ENCODE measurements around the gene CIB2. TPM values are rescaled to one million over a fixed set of nuclear protein-coding genes. Genes with fewer than 3 reads are reported as not detected.

Gene CIB2
- total and polyA plus RNA-seq, 11 donors, result 3.3 to 18.5 (median 9.1) TPM

GRCh38 chr15:78087951-78088772 lies 43.1 kb downstream of the CIB2 start:
- H3K9me3 ChIP-seq, result no peaks in the 10 kb centered on the region
- intact Hi-C loops (cut with DNase I), result no loop called here
- ATAC-seq, result no peak
- peaks cover 0 to 43% (median 18%) of the 10 kb centered on the region in 12 donors for H3K4me1 ChIP-seq
- TF ChIP-seq POLR2A (IDR thresholded peaks at IDR 0.05), result no peak
- TF ChIP-seq, protein P1, sequence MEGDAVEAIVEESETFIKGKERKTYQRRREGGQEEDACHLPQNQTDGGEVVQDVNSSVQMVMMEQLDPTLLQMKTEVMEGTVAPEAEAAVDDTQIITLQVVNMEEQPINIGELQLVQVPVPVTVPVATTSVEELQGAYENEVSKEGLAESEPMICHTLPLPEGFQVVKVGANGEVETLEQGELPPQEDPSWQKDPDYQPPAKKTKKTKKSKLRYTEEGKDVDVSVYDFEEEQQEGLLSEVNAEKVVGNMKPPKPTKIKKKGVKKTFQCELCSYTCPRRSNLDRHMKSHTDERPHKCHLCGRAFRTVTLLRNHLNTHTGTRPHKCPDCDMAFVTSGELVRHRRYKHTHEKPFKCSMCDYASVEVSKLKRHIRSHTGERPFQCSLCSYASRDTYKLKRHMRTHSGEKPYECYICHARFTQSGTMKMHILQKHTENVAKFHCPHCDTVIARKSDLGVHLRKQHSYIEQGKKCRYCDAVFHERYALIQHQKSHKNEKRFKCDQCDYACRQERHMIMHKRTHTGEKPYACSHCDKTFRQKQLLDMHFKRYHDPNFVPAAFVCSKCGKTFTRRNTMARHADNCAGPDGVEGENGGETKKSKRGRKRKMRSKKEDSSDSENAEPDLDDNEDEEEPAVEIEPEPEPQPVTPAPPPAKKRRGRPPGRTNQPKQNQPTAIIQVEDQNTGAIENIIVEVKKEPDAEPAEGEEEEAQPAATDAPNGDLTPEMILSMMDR (IDR thresholded peaks at IDR 0.05), result no peak
- WGBS, 4 donors, result 87 to 97% (median 90%) methylated on average over 12 of the region's 12 CpGs
- H3K27ac ChIP-seq, result peak overlapping the region in 1 of 12 donors; percentile 38
- H3K36me3 ChIP-seq, result no peaks in the 10 kb centered on the region
- peak in 1 of 5 donors; percentile 15 for DNase-seq
- H3K4me3 ChIP-seq, result no peak overlapping the region
- H3K27me3 ChIP-seq, result no peaks in the 10 kb centered on the region

DNA sequence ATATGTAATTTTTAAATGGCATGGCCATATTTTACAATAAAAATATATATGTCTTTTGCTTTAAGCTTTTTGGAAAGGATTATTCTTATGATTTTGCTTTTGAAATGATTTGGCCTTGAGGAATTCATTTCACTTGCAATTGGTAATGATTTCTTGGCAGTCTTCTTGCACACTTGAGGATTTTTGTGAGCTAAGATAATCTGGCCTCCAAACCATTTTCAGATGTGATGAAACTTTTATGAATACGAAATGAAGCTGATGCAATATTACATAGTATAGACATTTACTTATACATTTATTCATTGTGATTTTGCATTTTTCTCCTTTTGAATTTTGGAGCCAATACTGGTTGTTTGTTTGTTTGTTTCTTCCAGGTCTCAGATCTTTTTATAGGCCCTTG lies 45.3 kb downstream of the CIB2 start:
- Histone ChIP-seq H3K27ac (no peak overlapping the region), H3K4me1 (peaks cover 0 to 43% (median 2%) of the 10 kb centered on the region in 12 donors), H3K27me3 (no peaks in the 10 kb centered on the region), H3K4me3 (no peak overlapping the region), H3K36me3 (no peaks in the 10 kb centered on the region), H3K9me3 (no peaks in the 10 kb centered on the region)
- ATAC-seq (no peak), DNase-seq (no peak)
- TF ChIP-seq, protein P1 (IDR thresholded peaks at IDR 0.05), result no peak
- no peak for TF ChIP-seq POLR2A (IDR thresholded peaks at IDR 0.05)
- 80 to 91% (median 85%) methylated on average over 1 of the region's 1 CpG for WGBS, 4 donors
- intact Hi-C loops (cut with DNase I), result no loop called here

- H3K36me3 ChIP-seq, result no peaks in the 10 kb centered on the region
- intact Hi-C loops (cut with DNase I), result no loop called here
- 61 to 82% (median 66%) methylated on average over 5 of the region's 5 CpGs for WGBS, 4 donors
- ATAC-seq, result peak in 3 of 4 donors; percentile 19 to 32 (median 26)
- no peak overlapping the region for H3K27ac ChIP-seq
- DNase-seq, result no peak
- no peak overlapping the region for H3K4me3 ChIP-seq
- no peak for TF ChIP-seq POLR2A (IDR thresholded peaks at IDR 0.05)
- TF ChIP-seq, protein P1 (IDR thresholded peaks at IDR 0.05), result no peak
- H3K27me3 ChIP-seq, result no peaks in the 10 kb centered on the region
- peaks cover 0 to 43% (median 2%) of the 10 kb centered on the region in 12 donors for H3K4me1 ChIP-seq
- no peaks in the 10 kb centered on the region for H3K9me3 ChIP-seq
These were observed 46.8 kb downstream of the CIB2 start for GRCh38 chr15:78084449-78084750.

DNA sequence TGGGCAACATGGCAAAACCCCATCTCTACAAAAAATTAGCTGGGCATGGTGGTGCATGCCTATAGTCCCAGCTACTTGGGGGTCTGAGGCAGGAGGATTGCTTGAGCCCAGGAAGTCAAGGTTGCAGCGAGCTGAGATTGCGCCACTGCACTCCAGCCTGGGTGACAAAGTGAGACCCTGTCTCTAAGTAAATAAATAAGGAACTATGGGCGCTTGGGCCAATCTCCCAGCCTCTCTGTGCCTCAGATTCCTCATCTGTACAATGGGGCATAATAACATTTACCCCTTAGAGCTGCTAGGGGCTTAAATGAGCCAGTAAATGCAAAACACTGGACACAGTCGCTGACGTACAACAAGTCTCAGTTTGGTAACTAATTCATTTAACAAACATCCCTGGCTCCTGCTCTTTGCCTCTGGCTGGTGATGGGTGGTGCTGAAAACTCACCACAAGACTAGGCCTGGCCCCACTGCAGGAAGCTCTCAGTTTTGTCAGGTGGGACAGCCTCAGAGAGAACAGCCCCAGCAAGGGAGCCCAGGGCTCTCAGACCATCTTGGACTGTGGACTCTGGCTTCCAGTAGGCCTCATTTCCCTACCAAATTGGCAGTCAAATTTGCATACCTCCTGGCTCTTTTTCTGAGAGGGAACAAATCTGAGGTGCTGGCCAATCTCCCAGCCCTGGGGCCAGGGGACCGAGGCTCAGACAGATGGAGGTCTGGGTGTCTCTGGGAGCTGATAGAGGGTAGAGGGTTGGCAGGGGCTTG lies 47.4 kb downstream of the CIB2 start:
- H3K27ac ChIP-seq, result no peak overlapping the region
- no peak for TF ChIP-seq POLR2A (IDR thresholded peaks at IDR 0.05)
- TF ChIP-seq, protein P1 (IDR thresholded peaks at IDR 0.05), result no peak
- WGBS, 4 donors, result 89 to 93% (median 92%) methylated on average over 6 of the region's 6 CpGs
- no peak overlapping the region for H3K4me3 ChIP-seq
- H3K36me3 ChIP-seq, result no peaks in the 10 kb centered on the region
- ATAC-seq (no peak), DNase-seq (no peak)
- peaks cover 0 to 43% (median 2%) of the 10 kb centered on the region in 12 donors for H3K4me1 ChIP-seq
- H3K9me3 ChIP-seq, result no peaks in the 10 kb centered on the region
- no peaks in the 10 kb centered on the region for H3K27me3 ChIP-seq
- intact Hi-C loops (cut with DNase I), result no loop called here

Data from heart left ventricle (tissue), 16 donors.